HG03025 (cell line): ENCODE data around the gene OGDHL.
"Not testable (repeated sequence)": the region's sequence is repeated elsewhere in the genome, so short reads cannot be mapped to it uniquely, and the experiment has no call there.

Experiments
- ATAC-seq: cut with Tn5 transposase; IDR thresholded peaks from one replicate; pipeline ENCODE4 v1.9.1; 2021; ENCODE audit warnings: mild to moderate bottlenecking, moderate library complexity; ENCODE audit not compliant: unreplicated experiment, low FRiP score

OGDHL gene

GRCh38 chr10:49741108-49741995 is 20.8 kb downstream of the OGDHL start:
- no peak for ATAC-seq

- ATAC-seq = no peak
Observed at GRCh38 chr10:49740346-49741107, 21.6 kb downstream of the OGDHL start.

GRCh38 chr10:49739426-49739825 is 22.7 kb downstream of the OGDHL start:
- no peak for ATAC-seq

GRCh38 chr10:49738616-49739360 is 23.3 kb downstream of the OGDHL start:
- no peak for ATAC-seq

- no peak for ATAC-seq
Observed at GRCh38 chr10:49737474-49738201, 24.5 kb downstream of the OGDHL start.

- ATAC-seq = no peak
Observed at GRCh38 chr10:49736564-49737113, 25.5 kb downstream of the OGDHL start.

GRCh38 chr10:49735848-49736563 is 26.1 kb downstream of the OGDHL start:
- no peak for ATAC-seq

GRCh38 chr10:49735161-49735560 is 27.0 kb downstream of the OGDHL start:
- ATAC-seq = no peak

GRCh38 chr10:49734676-49735075 is 27.4 kb downstream of the OGDHL start:
- no peak for ATAC-seq

GRCh38 chr10:49733866-49734265 is 28.3 kb downstream of the OGDHL start:
- ATAC-seq = no peak

GRCh38 chr10:49726593-49726992 is 35.5 kb downstream of the OGDHL start:
- no peak for ATAC-seq

- ATAC-seq = not testable (repeated sequence)
Observed at GRCh38 chr10:49715157-49715556, 47.0 kb downstream of the OGDHL start.

- no peak for ATAC-seq
Observed at GRCh38 chr10:49713266-49713665, 48.9 kb downstream of the OGDHL start.

GRCh38 chr10:49711481-49711880 is 50.6 kb downstream of the OGDHL start:
- ATAC-seq = no peak

GRCh38 chr10:49710966-49711365 is 51.2 kb downstream of the OGDHL start:
- ATAC-seq = no peak

- no peak for ATAC-seq
Observed at GRCh38 chr10:49709934-49710333, 52.2 kb downstream of the OGDHL start.

- no peak for ATAC-seq
Observed at GRCh38 chr10:49707585-49707984, 54.5 kb downstream of the OGDHL start.

- no peak for ATAC-seq
Observed at GRCh38 chr10:49700997-49701396, 61.1 kb downstream of the OGDHL start.

- no peak for ATAC-seq
Observed at GRCh38 chr10:49700211-49700610, 61.9 kb downstream of the OGDHL start.
